Activated gamma-delta T cell treated with Interleukin-2 at 50 U/mL for 16 hours (primary cell): Measurements from ENCODE around the gene DPP4.

ENCODE experiments used
- DNase-seq: peaks from one replicate; pipeline ENCODE4 v3.0.0-alpha.2; 2020

Gene DPP4

DNA sequence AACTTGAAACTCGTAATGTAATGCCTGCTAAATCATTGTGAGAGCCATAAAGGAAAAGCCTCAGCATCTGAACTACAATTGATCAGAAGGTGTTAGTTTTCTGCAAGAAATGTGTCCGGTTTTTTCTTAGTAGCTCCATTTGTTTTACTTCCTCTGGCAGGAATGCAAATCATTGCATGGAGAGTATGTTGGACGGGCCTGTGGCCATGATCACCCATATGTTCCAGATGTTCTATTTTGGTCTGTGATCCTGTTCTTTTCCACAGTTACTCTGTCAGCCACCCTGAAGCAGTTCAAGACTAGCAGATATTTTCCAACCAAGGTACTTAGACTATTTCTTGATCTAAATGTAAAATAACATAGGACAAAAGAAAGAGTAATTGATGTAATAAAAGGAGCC is 126.6 kb downstream of the DPP4 start:
- DNase-seq = no peak

DNA sequence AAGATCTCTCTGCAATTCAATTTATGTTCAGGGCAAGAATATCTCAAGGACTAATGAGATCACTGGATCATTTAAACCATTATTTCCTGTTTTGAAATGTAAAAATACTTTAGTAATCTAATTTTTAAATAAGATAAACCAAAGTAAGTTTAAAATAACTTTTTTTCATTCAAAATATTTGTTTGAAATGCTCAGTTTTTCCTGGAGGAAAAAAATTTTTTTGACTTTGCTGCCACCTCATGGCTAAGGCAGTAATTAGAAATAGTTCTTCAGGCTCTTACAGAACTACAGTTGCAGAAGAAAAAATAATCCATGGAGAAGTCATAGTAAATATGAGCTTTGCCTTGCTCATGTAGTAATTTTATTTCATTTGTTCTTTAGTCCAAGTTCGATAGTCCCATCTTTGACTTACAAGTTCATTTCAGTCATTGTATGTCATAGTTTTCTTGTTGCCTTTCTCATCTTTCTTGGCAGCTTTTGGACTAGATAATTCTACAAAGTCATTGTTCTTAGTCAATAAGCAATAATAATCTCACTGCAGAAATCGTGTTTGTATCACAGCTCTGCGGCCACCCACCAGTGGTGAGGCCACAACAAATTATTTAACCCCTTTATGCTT is 127.4 kb downstream of the DPP4 start:
- no peak for DNase-seq

DNA sequence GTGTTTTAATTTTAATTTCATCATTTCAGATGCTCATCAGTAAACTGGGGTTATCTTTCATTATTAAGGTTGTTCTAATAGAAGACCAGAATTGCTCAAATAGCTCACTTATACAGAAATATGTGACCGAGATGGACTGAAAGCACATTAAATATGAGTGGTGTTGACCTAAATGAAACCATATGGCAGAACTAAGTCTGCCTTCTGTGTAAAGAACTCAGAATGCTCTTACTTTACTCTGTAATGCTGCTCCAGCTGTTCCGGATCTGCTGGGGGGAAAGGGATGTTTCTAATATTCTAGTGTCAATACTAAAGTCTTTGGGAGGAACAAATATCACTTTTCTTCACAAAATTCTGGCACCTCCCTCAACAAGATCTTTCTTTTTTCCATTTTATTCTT is 131.0 kb downstream of the DPP4 start:
- no peak for DNase-seq
